Uterus (tissue), 4 donors: ENCODE measurements around the gene ASIC3. TPM values are rescaled to one million over a fixed set of nuclear protein-coding genes. Genes with fewer than 3 reads are reported as not detected.

ENCODE experiments used
- DNase-seq, 2 donors: peaks; one replicate each; pipeline ENCODE4 v3.0.0-alpha.2; 2019 to 2020
- H3K27ac ChIP-seq, 2 donors: fragments of 200-600 bp; sonication (generic); 1 replicate in 1 of 2; 2 replicates in 1 of 2; pipeline ENCODE4 v1.5.1; 2016 to 2018
- H3K27me3 ChIP-seq, 2 donors: fragments of 200-600 bp; sonication (generic); one replicate each; pipeline ENCODE4 v1.5.1; 2018 to 2019; ENCODE audit warnings: control low read depth in 1 of 2
- H3K36me3 ChIP-seq, 2 donors: fragments of 200-600 bp; sonication (generic); one replicate each; pipeline ENCODE4 v1.5.1; 2019; ENCODE audit warnings: control low read depth in 1 of 2
- H3K4me1 ChIP-seq, 2 donors: fragments of 200-600 bp; sonication (generic); one replicate each; pipeline ENCODE4 v1.5.1; 2018 to 2019; ENCODE audit warnings: control low read depth in 1 of 2
- H3K4me3 ChIP-seq, 2 donors: fragments of 200-600 bp; sonication (generic); 1 replicate in 1 of 2; 2 replicates in 1 of 2; pipeline ENCODE4 v1.5.1; 2018 to 2019; ENCODE audit warnings: mild to moderate bottlenecking in 1 of 2
- H3K9me3 ChIP-seq, 2 donors: fragments of 200-600 bp; sonication (generic); one replicate each; pipeline ENCODE4 v1.5.1; 2019; ENCODE audit warnings: control low read depth in 1 of 2
- CTCF ChIP-seq, 4 experiments: fragments of 200-600 bp in 2 of 4; fragments of 450-650 bp in 2 of 4; sonication (generic) in 2 of 4; IDR thresholded peaks; one replicate each; pipeline ENCODE4 v1.5.1; 2016 to 2019; ENCODE audit warnings: antibody characterized with exemption in 4 of 4, mild to moderate bottlenecking in 2 of 4, moderate library complexity in 1 of 4
- POLR2A ChIP-seq, 2 donors: fragments of 450-650 bp; IDR thresholded peaks; one replicate each; pipeline ENCODE4 v1.6.1; 2016; ENCODE audit warnings: antibody characterized with exemption in 2 of 2, mild to moderate bottlenecking in 1 of 2, moderate library complexity in 1 of 2
- intact Hi-C: fragments of 100-400 bp; cut with DNase I; formaldehyde crosslinking; loops from one replicate; pipeline ENCODE4 v1.15.1; 2023; ENCODE audit warnings: low total_unique reads
- total RNA-seq, 4 donors: library from RNA; depleted of rRNA in 3 of 4; stranded (reverse); fragments of >200 nt in 3 of 4; gene quantifications; one replicate each; pipeline versions ENCODE4 v1.1.0 to v1.2.4, GENCODE V29; 2014 to 2023
- donor health status: DM: yes; HTN: yes; CAD: no.

ASIC3 gene
- total RNA-seq, 4 donors from 2014 or later, result 1.0 to 16.8 (median 1.3) TPM; not detected in 1

DNA sequence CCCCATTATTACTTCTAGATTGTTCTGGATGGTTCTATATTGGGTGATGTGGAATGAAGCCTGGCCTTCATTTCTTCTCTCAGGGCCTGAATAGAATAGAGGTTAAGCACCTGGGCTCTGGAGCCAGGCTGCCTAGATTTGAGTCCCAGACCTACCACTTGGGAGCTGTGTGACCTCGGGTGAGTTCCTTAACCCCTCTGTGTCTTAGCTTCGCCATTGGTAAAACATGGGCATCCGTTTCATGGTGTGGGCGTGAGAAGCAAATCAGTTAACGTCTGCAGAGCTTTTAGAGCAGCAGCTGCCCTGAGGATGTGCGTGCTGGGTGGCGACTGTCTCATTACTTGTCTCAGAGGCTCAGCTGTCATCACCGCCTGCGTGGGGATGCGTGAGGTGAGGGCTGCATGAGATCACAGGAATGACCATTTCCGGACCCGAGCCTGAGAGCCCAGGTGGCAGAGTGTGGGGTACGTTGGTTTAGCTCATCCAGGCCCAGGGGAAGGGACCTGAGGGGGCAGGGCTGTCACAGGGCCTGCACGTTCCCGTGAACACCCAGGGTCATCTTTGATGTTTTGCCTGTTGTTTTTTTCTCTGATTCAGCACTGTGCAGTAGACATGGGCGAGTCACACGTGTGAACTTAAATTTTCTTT is 47.6 kb downstream of the ASIC3 start:
- H3K9me3 ChIP-seq, result no peaks in the 10 kb centered on the region
- intact Hi-C loops, result no loop called here
- no peaks in the 10 kb centered on the region for H3K36me3 ChIP-seq
- no peak for TF ChIP-seq CTCF (IDR thresholded peaks at IDR 0.05)
- TF ChIP-seq POLR2A (IDR thresholded peaks at IDR 0.05), result no peak
- H3K4me3 ChIP-seq, result no peak overlapping the region
- H3K4me1 ChIP-seq, result peaks cover 1 to 8% of the 10 kb centered on the region in 2 donors
- DNase-seq, result no peak
- H3K27me3 ChIP-seq, result no peaks in the 10 kb centered on the region
- no peak overlapping the region for H3K27ac ChIP-seq

DNA sequence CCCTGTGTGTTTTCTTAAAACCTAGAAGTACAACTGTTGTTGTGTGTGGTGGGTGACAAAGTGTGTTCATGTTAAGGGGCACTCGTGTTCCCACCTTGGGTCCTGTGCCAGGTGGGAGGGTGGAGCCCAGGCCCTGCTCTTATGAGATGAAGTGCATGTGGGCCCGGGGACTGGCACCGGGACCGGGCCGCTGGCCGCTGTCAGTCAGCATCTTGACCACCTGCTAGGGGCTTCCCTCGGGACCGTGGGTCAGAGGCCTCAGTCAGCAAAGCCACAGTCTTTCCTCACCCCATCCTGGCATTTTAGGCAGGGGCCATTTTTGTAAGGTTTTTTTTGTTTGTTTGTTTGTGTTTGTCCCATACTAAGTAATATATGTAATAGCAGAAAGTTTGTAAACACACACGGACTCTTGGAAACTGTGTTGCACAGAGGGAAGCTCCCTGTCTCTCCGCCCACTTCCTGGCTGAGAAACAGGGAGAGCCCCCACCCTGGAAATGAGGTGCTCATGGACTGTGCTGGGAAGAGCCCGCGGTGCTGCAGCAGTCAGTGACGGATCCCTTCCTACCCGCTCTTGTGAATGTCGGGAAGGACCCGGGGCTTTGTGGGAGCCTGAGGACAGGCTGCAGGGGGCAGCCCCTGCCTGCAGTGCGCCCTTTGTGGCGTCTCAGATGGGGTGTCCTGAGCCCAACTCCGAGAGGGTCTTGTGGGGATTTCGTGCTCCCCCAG is 51.3 kb downstream of the ASIC3 start:
- Histone ChIP-seq H3K27ac (no peak overlapping the region), H3K36me3 (no peaks in the 10 kb centered on the region), H3K4me3 (no peak overlapping the region), H3K27me3 (no peaks in the 10 kb centered on the region), H3K4me1 (peaks cover 4 to 9% of the 10 kb centered on the region in 2 donors), H3K9me3 (no peaks in the 10 kb centered on the region)
- no peak for DNase-seq
- TF ChIP-seq CTCF (IDR thresholded peaks at IDR 0.05) (no peak), POLR2A (IDR thresholded peaks at IDR 0.05) (no peak)
- intact Hi-C loops, result no loop called here

DNA sequence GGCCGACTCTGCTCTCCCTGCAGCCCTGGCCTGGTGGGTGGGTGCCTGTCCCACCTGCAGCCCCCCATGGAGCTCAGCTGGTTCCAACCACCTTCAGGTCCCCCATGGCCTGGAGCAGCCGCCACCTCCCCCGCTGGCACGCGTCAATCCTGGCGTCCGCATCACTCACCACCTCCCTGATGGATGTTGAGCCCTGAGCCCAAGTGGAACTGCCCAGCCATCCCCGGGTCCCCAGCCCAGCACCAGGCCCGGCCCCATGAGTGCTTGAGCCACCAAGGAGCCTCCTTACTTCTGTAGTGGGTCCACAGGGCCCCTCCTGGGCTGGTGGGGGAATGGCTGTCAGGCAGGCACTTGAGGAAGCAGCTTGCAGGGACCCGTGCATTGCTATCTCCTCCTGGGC is 52.6 kb downstream of the ASIC3 start:
- H3K27me3 ChIP-seq, result no peaks in the 10 kb centered on the region
- no peak for TF ChIP-seq POLR2A (IDR thresholded peaks at IDR 0.05)
- no peak for TF ChIP-seq CTCF (IDR thresholded peaks at IDR 0.05)
- no peaks in the 10 kb centered on the region for H3K36me3 ChIP-seq
- DNase-seq, result no peak
- no peak overlapping the region for H3K4me3 ChIP-seq
- intact Hi-C loops, result no loop called here
- H3K4me1 ChIP-seq, result peaks cover 4 to 9% of the 10 kb centered on the region in 2 donors
- H3K27ac ChIP-seq, result no peak overlapping the region
- no peaks in the 10 kb centered on the region for H3K9me3 ChIP-seq

GRCh38 chr7:151101621-151102396 is 53.5 kb downstream of the ASIC3 start:
- Histone ChIP-seq H3K4me3 (no peak overlapping the region), H3K27ac (no peak overlapping the region), H3K36me3 (no peaks in the 10 kb centered on the region), H3K9me3 (no peaks in the 10 kb centered on the region), H3K27me3 (no peaks in the 10 kb centered on the region), H3K4me1 (peaks cover 4 to 9% of the 10 kb centered on the region in 2 donors)
- TF ChIP-seq POLR2A (IDR thresholded peaks at IDR 0.05) (no peak), CTCF (IDR thresholded peaks at IDR 0.05) (no peak)
- intact Hi-C loops, result no loop called here
- no peak for DNase-seq

Other genes starting within 250 kb of the ASIC3 start
- 10 to 100 TPM; 10.2 to 34.1 (median 29.4) TPM for gene TMEM176B, start 248.2 kb upstream of the ASIC3 start, total RNA-seq
- 10 to 100 TPM in 3 of 4 donors, 1 to 10 TPM in 1; 7.7 to 48.2 (median 17.0) TPM for gene TMEM176A, start 247.8 kb upstream of the ASIC3 start, total RNA-seq
- gene AOC1, start 196.0 kb upstream of the ASIC3 start, total RNA-seq, result under 1 TPM in 3 of 4 donors, not detected in 1; 0.26 to 0.55 (median 0.29) TPM
- 10 to 100 TPM in 3 of 4 donors, 1 to 10 TPM in 1; 9.1 to 51.0 (median 22.8) TPM for gene KCNH2, start 70.2 kb upstream of the ASIC3 start, total RNA-seq
- gene NOS3, start 57.5 kb upstream of the ASIC3 start, total RNA-seq, result 10 to 100 TPM in 2 of 4 donors, 1 to 10 TPM in 2; 6.6 to 50.1 (median 15.8) TPM
- gene ATG9B, start 24.0 kb upstream of the ASIC3 start, total RNA-seq, result 1 to 10 TPM in 1 of 4 donors, under 1 TPM in 2, not detected in 1; 0.55 to 1.5 (median 0.76) TPM
- gene ABCB8, start 20.1 kb upstream of the ASIC3 start, total RNA-seq, result 10 to 100 TPM; 18.7 to 54.3 (median 26.0) TPM
- 1 to 10 TPM in 3 of 4 donors, under 1 TPM in 1; 0.51 to 9.3 (median 2.7) TPM for gene CDK5, start 9.4 kb downstream of the ASIC3 start, total RNA-seq
- 100 to 1,000 TPM in 2 of 4 donors, 10 to 100 TPM in 2; 37.4 to 177 (median 88.6) TPM for gene SLC4A2, start 11.1 kb downstream of the ASIC3 start, total RNA-seq
- gene FASTK, start 32.3 kb downstream of the ASIC3 start, total RNA-seq, result 10 to 100 TPM; 37.1 to 84.9 (median 52.4) TPM
- gene TMUB1, start 35.0 kb downstream of the ASIC3 start, total RNA-seq, result 10 to 100 TPM in 2 of 4 donors, 1 to 10 TPM in 2; 2.9 to 32.8 (median 8.6) TPM
- 100 to 1,000 TPM in 1 of 4 donors, 10 to 100 TPM in 3; 28.2 to 174 (median 53.2) TPM for gene AGAP3, start 37.9 kb downstream of the ASIC3 start, total RNA-seq
- gene GBX1, start 119.2 kb downstream of the ASIC3 start, total RNA-seq, result under 1 TPM in 1 of 4 donors, not detected in 3; 0.41 TPM
- gene ASB10, start 138.7 kb downstream of the ASIC3 start, total RNA-seq, result not detected
- 1 to 10 TPM in 1 of 4 donors, not detected in 3; 4.4 TPM for gene H2BK1, start 162.0 kb downstream of the ASIC3 start, total RNA-seq
- 10 to 100 TPM in 3 of 4 donors, 1 to 10 TPM in 1; 6.8 to 39.2 (median 37.7) TPM for gene ABCF2, start 178.7 kb downstream of the ASIC3 start, total RNA-seq
- gene CHPF2, start 184.0 kb downstream of the ASIC3 start, total RNA-seq, result 10 to 100 TPM; 18.5 to 32.6 (median 31.2) TPM
- 10 to 100 TPM; 21.3 to 80.7 (median 43.3) TPM for gene SMARCD3, start 200.2 kb downstream of the ASIC3 start, total RNA-seq